B cell (primary cell): ENCODE results near the gene HHAT. TPM values are rescaled to one million over a fixed set of nuclear protein-coding genes. Genes with fewer than 3 reads are reported as not detected.

ENCODE experiments used
- ATAC-seq: fragments of 200-7000 bp; cut with Tn5 transposase; one replicate; pipeline ENCODE4 v1.10.0; 2021; ENCODE audit warnings: low read depth, mild to moderate bottlenecking, moderate number of reproducible peaks, moderate library complexity
- CTCF ChIA-PET: fragments of 350-600 bp; sonication (Branson Sonifier 250); formaldehyde crosslinking; loops from one replicate; lab custom pipeline; 2021; ENCODE audit warnings: antibody characterized with exemption, inconsistent platforms; lab: Charles Lee
- POLR2A ChIA-PET: fragments of 350-600 bp; sonication (Branson Sonifier 250); formaldehyde crosslinking; loops from one replicate; lab custom pipeline; 2021; ENCODE audit warnings: antibody characterized with exemption; lab: Charles Lee
- DNase-seq: peaks from one replicate; pipeline ENCODE4 v3.0.0; 2013
- H2AFZ ChIP-seq: 2 replicates; pipeline ENCODE4 v1.6.1; 2012; ENCODE audit warnings: mild to moderate bottlenecking, low read depth, low read length; ENCODE audit not compliant: insufficient read depth, poor library complexity, severe bottlenecking
- H3K27ac ChIP-seq, 2 donors: 1 replicate in 1 of 2; 2 replicates in 1 of 2; pipeline ENCODE4 v1.5.1; 2012 to 2013; ENCODE audit warnings: low read length in 2 of 2, mild to moderate bottlenecking in 2 of 2, moderate library complexity in 1 of 2
- H3K27me3 ChIP-seq, 4 experiments: fragments of 200-600 bp in 1 of 4; sonication (generic) in 1 of 4; replicated peaks in 1 of 4; 1 replicate in 2 of 4; 2 replicates in 2 of 4; pipeline versions ENCODE4 v1.6.1 to v1.7.0; 2013 to 2016; ENCODE audit warnings: low read length in 3 of 4, mild to moderate bottlenecking in 2 of 4, mixed read lengths in 1 of 4, moderate library complexity in 1 of 4; ENCODE audit not compliant: insufficient read depth in 4 of 4, control insufficient read depth in 3 of 4; ENCODE audit errors: control extremely low read depth in 1 of 4
- H3K36me3 ChIP-seq, 2 experiments: replicated peaks in 1 of 2; 1 replicate in 1 of 2; 2 replicates in 1 of 2; pipeline versions ENCODE4 v1.6.1 to v1.7.1; 2013; ENCODE audit warnings: low read length in 1 of 2; ENCODE audit not compliant: insufficient read depth in 2 of 2, control insufficient read depth in 1 of 2; ENCODE audit errors: control extremely low read depth in 1 of 2, extremely low read depth in 1 of 2
- H3K4me1 ChIP-seq, 2 donors: fragments of 200-600 bp in 1 of 2; sonication (generic) in 1 of 2; 1 replicate in 1 of 2; 2 replicates in 1 of 2; pipeline versions ENCODE4 v1.5.1 to v1.6.1; 2013 to 2017; ENCODE audit warnings: low read length in 2 of 2; ENCODE audit not compliant: control insufficient read depth in 2 of 2, insufficient read depth in 2 of 2
- H3K4me2 ChIP-seq: replicated peaks from 2 replicates; pipeline ENCODE3; 2012; ENCODE audit warnings: mild to moderate bottlenecking, low read depth, low read length; ENCODE audit not compliant: poor library complexity, severe bottlenecking
- H3K4me3 ChIP-seq, 5 experiments: fragments of 200-600 bp in 1 of 5; sonication (generic) in 1 of 5; 1 replicate in 3 of 5; 2 replicates in 2 of 5; pipeline versions ENCODE4 v1.5.1 to v1.7.0; 2011 to 2016; ENCODE audit warnings: low read length in 4 of 5, mild to moderate bottlenecking in 4 of 5, low read depth in 2 of 5, control low read depth in 1 of 5, moderate library complexity in 1 of 5; ENCODE audit not compliant: insufficient read depth in 1 of 5; ENCODE audit errors: control extremely low read depth in 1 of 5, extremely low read depth in 1 of 5
- H3K79me2 ChIP-seq: fragments of 200-600 bp; sonication (generic); one replicate; pipeline ENCODE4 v1.6.0; 2016; ENCODE audit warnings: low read length; ENCODE audit not compliant: control insufficient read depth, insufficient read depth
- H3K9ac ChIP-seq: fragments of 200-600 bp; sonication (generic); 2 replicates; pipeline ENCODE4 v1.6.1; 2017; ENCODE audit warnings: mild to moderate bottlenecking, low read length, moderate library complexity
- H3K9me3 ChIP-seq, 3 donors: one replicate each; pipeline versions ENCODE4 v1.6.1 to v1.7.1; 2013; ENCODE audit warnings: low read length in 2 of 3; ENCODE audit not compliant: control insufficient read depth in 2 of 3, insufficient read depth in 1 of 3; ENCODE audit errors: control extremely low read depth in 1 of 3
- H4K20me1 ChIP-seq: 2 replicates; pipeline ENCODE4 v1.6.0; 2012; ENCODE audit warnings: mild to moderate bottlenecking, low read length; ENCODE audit not compliant: insufficient read depth, control insufficient read depth, poor library complexity, severe bottlenecking
- H3K27ac Mint-ChIP-seq: one replicate; pipeline ENCODE4 v1.8.0; 2021; ENCODE audit warnings: mixed read lengths
- H3K27me3 Mint-ChIP-seq: one replicate; pipeline ENCODE4 v1.8.0; 2021; ENCODE audit warnings: mixed read lengths
- H3K4me1 Mint-ChIP-seq: one replicate; pipeline ENCODE4 v1.8.0; 2021; ENCODE audit warnings: mixed read lengths
- H3K4me3 Mint-ChIP-seq: one replicate; pipeline ENCODE4 v1.8.0; 2021; ENCODE audit warnings: mixed read lengths
- H3K9me3 Mint-ChIP-seq: one replicate; pipeline ENCODE4 v1.8.0; 2022; ENCODE audit warnings: mixed read lengths; ENCODE audit not compliant: insufficient read depth
- EZH2 ChIP-seq: IDR thresholded peaks from 2 replicates; pipeline ENCODE4 v1.6.1; 2012; ENCODE audit warnings: borderline replicate concordance, low read depth, mild to moderate bottlenecking, moderate library complexity, low read length; ENCODE audit not compliant: insufficient read depth, poor library complexity, severe bottlenecking
- WGBS: methylation state at CpG from one replicate; pipeline ENCODE4 v1.1.5; 2013; ENCODE audit warnings: missing lambda C conversion rate; ENCODE audit not compliant: insufficient coverage; 5-methylcytosine and 5-hydroxymethylcytosine counted together
- intact Hi-C: fragments of 100-400 bp; cut with micrococcal nuclease; formaldehyde crosslinking; loops from one replicate; pipeline ENCODE4 v1.10.0; 2022
- polyA plus RNA-seq: library from polyadenylated mRNA; depleted of rRNA; stranded (reverse); fragments of >200 nt; gene quantifications from 2 replicates; pipeline ENCODE4 v1.2.3, GENCODE V29; 2012
- total RNA-seq, 2 donors: library from RNA; stranded (reverse); fragments of 120-200 nt in 1 of 2; gene quantifications; 1 replicate in 1 of 2; 2 replicates in 1 of 2; pipeline versions ENCODE4 v1.2.3 to v1.2.4, GENCODE V29; 2013 to 2022
- TF ChIP-seq, protein P1 (sequence below): fragments of 200-600 bp; IDR thresholded peaks from one replicate; pipeline ENCODE4 v1.8.0; 2022; ENCODE audit warnings: antibody characterized with exemption, mild to moderate bottlenecking

The HHAT gene
- total and polyA plus RNA-seq, 2 donors (not counting 1 experiment from before 2014, with no cell fraction given), result 4.0 to 28.2 TPM

DNA sequence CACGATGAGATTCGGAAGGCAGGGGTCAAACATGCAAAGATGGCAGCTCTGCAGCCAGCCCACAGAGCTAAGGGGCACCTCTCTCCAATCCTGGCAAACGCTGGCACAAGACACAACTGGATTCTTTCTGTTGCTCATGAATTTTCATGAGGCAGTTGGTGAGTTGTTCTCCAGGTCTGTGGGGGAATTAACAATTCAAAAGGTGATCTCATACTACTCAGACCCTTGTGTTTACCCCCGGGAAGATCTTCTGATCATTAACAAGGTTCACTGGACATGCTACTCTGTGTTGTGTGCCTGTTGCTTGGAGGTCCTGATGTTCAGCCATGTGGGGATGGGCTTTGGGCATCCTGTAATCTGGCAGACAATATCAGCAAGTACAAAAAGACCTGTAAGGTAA is 128.9 kb downstream of the HHAT start:
- no peaks in the 10 kb centered on the region for H3K79me2 ChIP-seq
- DNase-seq (no peak), ATAC-seq (no peak)
- no peaks in the 10 kb centered on the region for H3K27me3 ChIP-seq
- TF ChIP-seq EZH2, result no peak
- TF ChIP-seq, protein P1, sequence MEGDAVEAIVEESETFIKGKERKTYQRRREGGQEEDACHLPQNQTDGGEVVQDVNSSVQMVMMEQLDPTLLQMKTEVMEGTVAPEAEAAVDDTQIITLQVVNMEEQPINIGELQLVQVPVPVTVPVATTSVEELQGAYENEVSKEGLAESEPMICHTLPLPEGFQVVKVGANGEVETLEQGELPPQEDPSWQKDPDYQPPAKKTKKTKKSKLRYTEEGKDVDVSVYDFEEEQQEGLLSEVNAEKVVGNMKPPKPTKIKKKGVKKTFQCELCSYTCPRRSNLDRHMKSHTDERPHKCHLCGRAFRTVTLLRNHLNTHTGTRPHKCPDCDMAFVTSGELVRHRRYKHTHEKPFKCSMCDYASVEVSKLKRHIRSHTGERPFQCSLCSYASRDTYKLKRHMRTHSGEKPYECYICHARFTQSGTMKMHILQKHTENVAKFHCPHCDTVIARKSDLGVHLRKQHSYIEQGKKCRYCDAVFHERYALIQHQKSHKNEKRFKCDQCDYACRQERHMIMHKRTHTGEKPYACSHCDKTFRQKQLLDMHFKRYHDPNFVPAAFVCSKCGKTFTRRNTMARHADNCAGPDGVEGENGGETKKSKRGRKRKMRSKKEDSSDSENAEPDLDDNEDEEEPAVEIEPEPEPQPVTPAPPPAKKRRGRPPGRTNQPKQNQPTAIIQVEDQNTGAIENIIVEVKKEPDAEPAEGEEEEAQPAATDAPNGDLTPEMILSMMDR, result no peak
- intact Hi-C loops, result no loop called here
- Mint-ChIP-seq H3K9me3 (no peaks in the 10 kb centered on the region), H3K27me3 (no peaks in the 10 kb centered on the region), H3K4me3 (no peak overlapping the region), H3K4me1 (no peaks in the 10 kb centered on the region), H3K27ac (no peak overlapping the region)
- H3K4me3 ChIP-seq, result no peak overlapping the region
- H3K9ac ChIP-seq, result no peak overlapping the region
- H3K36me3 ChIP-seq, result no peaks in the 10 kb centered on the region
- POLR2A ChIA-PET, result no interaction called here
- no peak overlapping the region for H3K4me2 ChIP-seq
- CTCF ChIA-PET, result no interaction called here
- WGBS, result 95% methylated on average over 2 of the region's 4 CpGs
- H2AFZ ChIP-seq, result no peak overlapping the region
- no peaks in the 10 kb centered on the region for H3K9me3 ChIP-seq
- no peak overlapping the region for H3K27ac ChIP-seq
- no peaks in the 10 kb centered on the region for H4K20me1 ChIP-seq
- H3K4me1 ChIP-seq, result no peaks in the 10 kb centered on the region

DNA sequence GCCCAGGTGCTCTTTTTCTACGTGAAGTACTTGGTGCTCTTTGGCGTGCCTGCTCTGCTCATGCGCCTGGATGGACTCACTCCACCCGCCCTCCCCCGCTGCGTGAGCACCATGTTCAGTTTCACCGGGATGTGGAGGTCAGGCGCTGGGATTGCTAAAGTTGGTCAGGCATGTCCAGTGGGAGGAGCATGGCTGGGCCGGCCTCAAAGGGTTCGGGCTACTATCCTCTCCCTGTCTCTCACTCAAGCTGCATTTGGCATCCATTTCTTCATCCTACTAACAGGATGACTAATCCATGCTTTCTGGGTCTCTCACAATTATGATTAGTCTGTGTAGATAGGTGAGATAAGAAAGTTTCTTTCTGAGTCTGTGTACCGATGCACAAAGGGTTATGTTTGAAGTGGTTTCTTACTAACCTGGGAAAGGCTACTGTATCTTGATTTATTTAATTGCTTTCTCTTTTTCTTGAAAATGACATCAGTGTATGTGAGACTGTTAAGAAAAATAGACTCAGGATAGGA is 135.9 kb downstream of the HHAT start:
- Histone ChIP-seq H3K27ac (no peak overlapping the region), H3K79me2 (no peaks in the 10 kb centered on the region), H3K4me3 (no peak overlapping the region), H3K9ac (no peak overlapping the region), H3K4me2 (no peak overlapping the region), H3K9me3 (no peaks in the 10 kb centered on the region), H4K20me1 (no peaks in the 10 kb centered on the region), H3K36me3 (no peaks in the 10 kb centered on the region), H3K4me1 (no peaks in the 10 kb centered on the region), H2AFZ (no peak overlapping the region), H3K27me3 (no peaks in the 10 kb centered on the region)
- DNase-seq (no peak), ATAC-seq (no peak)
- no peak overlapping the region for H3K4me3 Mint-ChIP-seq
- WGBS, result 95% methylated on average over 8 of the region's 11 CpGs
- no peaks in the 10 kb centered on the region for H3K27me3 Mint-ChIP-seq
- no peak for TF ChIP-seq EZH2
- TF ChIP-seq, protein P1, result no peak
- ChIA-PET CTCF (no interaction called here), POLR2A (no interaction called here)
- no peaks in the 10 kb centered on the region for H3K4me1 Mint-ChIP-seq
- no peaks in the 10 kb centered on the region for H3K9me3 Mint-ChIP-seq
- intact Hi-C loops, result no loop called here
- no peak overlapping the region for H3K27ac Mint-ChIP-seq
